Measurements from ENCODE around the gene INTS15. TPM values are rescaled to one million over a fixed set of nuclear protein-coding genes. Genes with fewer than 3 reads are reported as not detected.
"Not testable (repeated sequence)": the region's sequence is repeated elsewhere in the genome, so short reads cannot be mapped to it uniquely, and the experiment has no call there.

Gene INTS15
- total and polyA plus RNA-seq, 5 donors = 9.4 to 18.7 (median 16.7) TPM

DNA sequence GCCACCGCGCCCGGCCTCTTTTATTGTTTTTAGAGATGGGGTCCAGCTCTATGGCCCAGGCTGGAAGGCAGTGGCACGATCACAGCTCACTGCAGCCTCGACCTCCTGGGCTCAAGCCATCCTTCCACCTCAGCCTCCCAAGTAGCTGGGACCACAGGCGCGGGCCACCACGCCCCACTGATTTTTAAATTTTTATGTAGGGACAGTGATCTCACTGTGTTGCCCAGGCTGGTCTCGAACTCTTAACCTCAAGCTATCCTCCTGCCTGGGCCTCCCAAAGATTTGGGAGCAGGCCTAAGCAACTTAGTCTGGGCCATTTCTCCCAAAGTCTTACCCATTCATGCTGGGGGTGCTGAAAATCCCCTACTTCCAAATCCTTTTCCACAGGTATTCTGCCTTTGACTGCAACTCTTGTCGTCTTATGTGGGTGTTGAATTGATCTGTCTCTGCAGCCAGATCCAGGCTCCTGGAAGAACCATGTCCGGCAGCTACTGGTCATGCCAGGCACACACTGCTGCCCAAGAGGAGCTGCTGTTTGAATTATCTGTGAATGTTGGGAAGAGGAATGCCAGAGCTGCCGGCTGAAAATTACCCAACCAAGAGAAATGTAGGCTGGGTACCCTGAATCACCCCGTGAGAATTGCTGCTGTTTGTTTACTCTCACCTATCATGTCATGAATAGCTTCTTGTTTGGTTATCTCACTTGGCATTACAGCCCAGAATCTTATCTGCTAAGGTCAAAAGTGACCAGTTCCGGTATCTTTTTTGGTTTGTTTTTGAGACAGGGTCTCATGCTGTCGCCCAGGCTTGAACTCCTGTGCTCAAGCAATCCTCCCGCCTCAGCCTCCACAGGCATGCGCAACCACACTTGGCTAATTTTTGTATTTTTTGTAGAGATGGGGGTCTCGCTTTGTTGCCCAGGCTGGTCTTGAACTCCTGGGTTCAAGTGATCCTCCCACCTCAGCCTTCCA, 11.4 kb upstream of the INTS15 start:
- 78% methylated on average over 18 of the region's 18 CpGs for WGBS
- no peak overlapping the region for H3K4me3 ChIP-seq (ENCODE audit: low read length)
- DNase-seq = peak in 2 of 3 donors; percentile 28 to 65
- peak overlapping the region; percentile 86 for H3K27ac ChIP-seq (ENCODE audit: low read length)
- ATAC-seq = no peak
- H3K27me3 ChIP-seq (ENCODE audit: control insufficient read depth, insufficient read depth) = no peaks in the 10 kb centered on the region
- intact Hi-C loops (cut with DNase I) = no loop called here
- H3K4me1 ChIP-seq (ENCODE audit: control insufficient read depth, insufficient read depth, low read length) = no peaks in the 10 kb centered on the region
- H3K9me3 ChIP-seq (ENCODE audit: control insufficient read depth, low read length) = no peaks in the 10 kb centered on the region

DNA sequence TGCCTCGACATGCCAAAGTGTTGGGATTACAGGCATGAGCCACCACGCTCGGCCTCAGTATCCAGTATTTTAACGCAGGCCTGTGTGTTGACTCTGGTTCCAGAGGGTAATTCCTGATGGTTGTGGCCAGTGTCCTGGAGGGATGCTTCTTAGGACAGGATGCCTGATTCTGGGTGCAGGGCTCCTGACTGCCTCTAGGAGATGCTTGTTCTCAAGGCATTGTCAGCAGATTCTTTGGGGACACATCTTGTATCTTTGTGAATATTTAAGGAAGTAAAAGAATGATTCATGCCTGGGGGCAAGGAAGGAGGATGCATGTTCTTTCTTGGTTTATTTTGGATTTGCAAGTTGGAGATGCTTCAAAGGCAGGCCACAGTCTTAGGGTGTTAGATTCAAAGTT, 10.4 kb upstream of the INTS15 start:
- H3K4me1 ChIP-seq (ENCODE audit: control insufficient read depth, insufficient read depth, low read length) = no peaks in the 10 kb centered on the region
- H3K27me3 ChIP-seq (ENCODE audit: control insufficient read depth, insufficient read depth) = no peaks in the 10 kb centered on the region
- ATAC-seq (no peak), DNase-seq (peak in 2 of 3 donors; percentile 7 to 24)
- intact Hi-C loops (cut with DNase I) = no loop called here
- H3K27ac ChIP-seq (ENCODE audit: low read length) = no peak overlapping the region
- WGBS = 90% methylated on average over 4 of the region's 4 CpGs
- no peaks in the 10 kb centered on the region for H3K9me3 ChIP-seq (ENCODE audit: control insufficient read depth, low read length)
- H3K4me3 ChIP-seq (ENCODE audit: low read length) = no peak overlapping the region

DNA sequence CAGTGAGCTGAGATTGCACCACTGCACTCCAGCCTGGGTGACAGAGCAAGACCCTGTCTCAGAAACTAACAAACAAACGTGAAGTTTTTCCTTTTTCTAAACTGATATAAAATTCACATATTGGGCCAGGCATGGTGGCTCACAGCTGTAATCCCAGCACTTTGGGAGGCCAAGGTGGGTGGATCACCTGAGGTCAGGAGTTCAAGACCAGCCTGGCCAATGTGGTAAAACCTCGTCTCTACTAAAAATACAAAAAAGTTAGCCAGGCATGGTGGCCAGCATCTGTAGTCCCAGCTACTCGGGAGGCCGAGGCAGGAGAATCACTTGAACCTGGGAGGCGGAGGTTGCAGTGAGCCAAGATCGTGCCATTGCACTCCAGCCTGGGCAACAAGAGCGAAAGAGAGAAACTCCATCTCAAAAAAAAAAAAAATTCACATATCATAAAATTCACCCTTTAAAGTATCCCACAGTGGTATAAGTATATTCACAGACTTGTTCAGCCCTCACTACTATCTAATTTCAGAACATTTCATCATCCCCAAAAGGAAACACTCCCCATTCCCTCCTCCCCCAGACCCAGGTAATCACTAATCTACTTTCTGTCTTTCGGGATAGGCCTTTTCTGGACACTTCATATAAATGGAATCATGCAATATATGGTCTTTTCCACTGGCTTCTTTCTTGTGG, 3.9 kb upstream of the INTS15 start:
- DNase-seq; H3K9me3 ChIP-seq (ENCODE audit: control insufficient read depth, low read length); H3K4me1 ChIP-seq (ENCODE audit: control insufficient read depth, insufficient read depth, low read length); H3K27me3 ChIP-seq (ENCODE audit: control insufficient read depth, insufficient read depth); H3K27ac ChIP-seq (ENCODE audit: low read length); ATAC-seq; intact Hi-C loops (cut with DNase I); H3K4me3 ChIP-seq (ENCODE audit: low read length): not testable (repeated sequence)
- 89% methylated on average over 8 of the region's 8 CpGs for WGBS

DNA sequence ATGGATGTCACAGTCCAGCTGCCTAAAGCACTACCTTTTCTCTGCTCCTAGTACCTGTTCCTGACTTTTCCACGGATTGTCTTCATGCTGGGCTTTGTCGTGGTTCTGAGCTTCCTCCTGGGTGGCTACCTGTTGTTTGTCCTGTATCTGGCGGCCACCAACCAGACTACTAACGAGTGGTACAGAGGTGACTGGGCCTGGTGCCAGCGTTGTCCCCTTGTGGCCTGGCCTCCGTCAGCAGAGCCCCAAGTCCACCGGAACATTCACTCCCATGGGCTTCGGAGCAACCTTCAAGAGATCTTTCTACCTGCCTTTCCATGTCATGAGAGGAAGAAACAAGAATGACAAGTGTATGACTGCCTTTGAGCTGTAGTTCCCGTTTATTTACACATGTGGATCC, 1.3 kb upstream of the INTS15 start:
- ATAC-seq = no peak
- 74% methylated on average over 9 of the region's 9 CpGs for WGBS
- Histone ChIP-seq H3K27ac (ENCODE audit: low read length) (no peak overlapping the region), H3K9me3 (ENCODE audit: control insufficient read depth, low read length) (no peaks in the 10 kb centered on the region), H3K4me3 (ENCODE audit: low read length) (no peak overlapping the region), H3K27me3 (ENCODE audit: control insufficient read depth, insufficient read depth) (no peaks in the 10 kb centered on the region), H3K4me1 (ENCODE audit: control insufficient read depth, insufficient read depth, low read length) (no peaks in the 10 kb centered on the region)
- intact Hi-C loops (cut with DNase I) = no loop called here
- peak in 2 of 3 donors; percentile 51 to 65 for DNase-seq

DNA sequence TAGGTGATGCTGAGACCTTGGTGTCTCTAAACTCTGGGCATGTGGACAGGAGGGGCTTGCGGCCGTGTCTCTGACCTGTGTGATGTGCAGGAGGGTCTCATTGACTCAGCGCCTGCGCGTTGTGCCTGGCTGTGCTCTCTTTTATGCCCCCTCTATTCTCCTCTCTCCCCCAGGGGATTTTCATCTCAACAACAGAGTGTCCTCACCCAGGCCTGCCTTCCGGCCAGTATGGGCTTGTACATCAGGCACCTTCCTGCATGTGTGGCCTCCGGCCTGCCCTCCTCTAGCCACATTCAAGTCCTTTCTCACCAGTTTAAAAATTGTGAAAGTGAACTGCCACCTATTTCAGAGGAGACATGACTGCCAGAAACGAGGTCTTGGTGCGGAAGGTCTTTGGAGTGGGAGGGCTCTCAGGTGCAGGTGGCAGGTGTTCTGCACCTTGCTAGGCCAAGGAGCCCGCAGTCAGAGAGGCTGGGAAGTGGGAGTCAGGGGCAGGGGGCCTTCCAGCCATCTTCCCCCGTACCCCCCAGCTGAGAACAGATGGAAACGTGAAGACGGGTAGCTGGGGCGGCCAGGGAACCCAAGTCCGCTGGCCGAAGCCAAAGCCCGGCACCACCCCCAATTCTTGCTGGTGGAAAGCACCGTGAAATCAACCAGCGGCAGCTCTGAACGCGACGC, 531 bp upstream of the INTS15 start:
- intact Hi-C loops (cut with DNase I) = no loop called here
- no peaks in the 10 kb centered on the region for H3K4me1 ChIP-seq (ENCODE audit: control insufficient read depth, insufficient read depth, low read length)
- H3K4me3 ChIP-seq (ENCODE audit: low read length) = peak overlapping the region; percentile 90
- no peaks in the 10 kb centered on the region for H3K27me3 ChIP-seq (ENCODE audit: control insufficient read depth, insufficient read depth)
- H3K9me3 ChIP-seq (ENCODE audit: control insufficient read depth, low read length) = no peaks in the 10 kb centered on the region
- ATAC-seq (peak; percentile 8 to 16), DNase-seq (peak in 2 of 3 donors; percentile 23 to 40)
- no peak overlapping the region for H3K27ac ChIP-seq (ENCODE audit: low read length)
- whole genome bisulfite sequencing = 45% methylated on average over 22 of the region's 22 CpGs

DNA sequence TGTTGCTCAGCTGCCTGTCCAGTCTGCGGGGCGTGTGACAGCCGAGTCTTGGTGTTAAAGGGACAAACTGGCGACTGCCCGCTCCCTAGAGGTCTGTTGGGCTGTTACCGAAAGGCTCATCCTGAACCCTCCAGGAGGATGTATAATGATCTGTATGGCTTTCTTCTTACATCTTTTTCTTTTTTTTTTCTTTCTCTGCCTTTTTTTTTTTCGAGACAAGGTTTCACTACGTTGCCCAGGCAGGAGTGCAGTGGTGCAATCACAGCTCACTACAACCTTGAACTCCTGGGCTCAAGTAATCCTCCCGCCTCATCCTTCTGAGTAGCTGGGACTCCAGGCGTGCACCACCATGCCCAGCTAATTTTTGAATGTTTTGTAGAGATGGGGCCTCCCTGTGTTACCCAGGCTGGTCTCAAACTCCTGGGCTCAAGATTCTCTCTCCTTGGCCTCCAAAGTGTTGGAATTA, 857 bp downstream of the INTS15 start:
- ATAC-seq = no peak
- Histone ChIP-seq H3K27ac (ENCODE audit: low read length) (peak overlapping the region; percentile 58), H3K4me1 (ENCODE audit: control insufficient read depth, insufficient read depth, low read length) (no peaks in the 10 kb centered on the region), H3K27me3 (ENCODE audit: control insufficient read depth, insufficient read depth) (no peaks in the 10 kb centered on the region), H3K9me3 (ENCODE audit: control insufficient read depth, low read length) (no peaks in the 10 kb centered on the region), H3K4me3 (ENCODE audit: low read length) (peak overlapping the region; percentile 90)
- intact Hi-C loops (cut with DNase I) = no loop called here
- DNase-seq = no peak
- WGBS = 9% methylated on average over 10 of the region's 10 CpGs

DNA sequence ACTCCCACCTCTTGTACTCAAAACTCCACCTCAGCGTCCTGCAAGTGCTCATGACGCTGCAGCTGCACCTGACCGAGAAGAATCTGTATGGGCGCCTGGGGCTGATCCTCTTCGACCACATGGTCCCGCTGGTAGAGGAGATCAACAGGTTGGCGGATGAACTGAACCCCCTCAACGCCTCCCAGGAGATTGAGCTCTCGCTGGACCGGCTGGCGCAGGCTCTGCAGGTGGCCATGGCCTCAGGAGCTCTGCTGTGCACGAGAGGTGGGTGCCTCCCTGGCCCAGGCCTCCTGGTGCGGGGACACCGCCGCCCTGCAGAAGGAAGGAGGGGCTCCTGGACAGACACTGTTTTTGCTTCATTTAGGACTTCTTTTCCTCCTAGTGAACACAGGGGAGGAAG, 10.3 kb downstream of the INTS15 start:
- DNase-seq (peak in 1 of 3 donors; percentile 55), ATAC-seq (no peak)
- H3K9me3 ChIP-seq (ENCODE audit: control insufficient read depth, low read length) = no peaks in the 10 kb centered on the region
- 94% methylated on average over 15 of the region's 15 CpGs for WGBS
- H3K4me3 ChIP-seq (ENCODE audit: low read length) = no peak overlapping the region
- H3K27ac ChIP-seq (ENCODE audit: low read length) = no peak overlapping the region
- no peaks in the 10 kb centered on the region for H3K4me1 ChIP-seq (ENCODE audit: control insufficient read depth, insufficient read depth, low read length)
- no peaks in the 10 kb centered on the region for H3K27me3 ChIP-seq (ENCODE audit: control insufficient read depth, insufficient read depth)
- intact Hi-C loops (cut with DNase I) = no loop called here

DNA sequence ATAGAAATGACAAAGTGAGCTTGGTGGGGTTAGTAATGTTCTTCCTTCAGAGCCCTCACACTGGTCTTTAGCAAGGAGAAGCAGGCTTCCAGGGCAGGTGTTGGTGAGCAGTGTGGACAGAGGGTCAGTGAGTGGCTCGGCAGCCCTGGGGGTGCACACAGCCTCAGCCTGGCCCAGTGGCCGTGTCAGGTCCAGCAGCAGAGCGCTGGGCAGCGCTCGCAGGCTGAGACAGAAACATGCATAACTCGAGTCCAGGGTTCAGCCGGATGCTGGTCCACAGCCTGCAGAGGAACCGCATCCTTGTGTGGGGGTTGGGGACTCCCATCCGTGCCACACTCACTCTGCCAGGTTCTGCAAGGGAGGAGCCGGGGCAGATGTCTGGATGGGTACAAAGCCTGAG, 14.6 kb downstream of the INTS15 start:
- ATAC-seq (no peak), DNase-seq (peak in 1 of 3 donors; percentile 10)
- Histone ChIP-seq H3K27ac (ENCODE audit: low read length) (no peak overlapping the region), H3K4me1 (ENCODE audit: control insufficient read depth, insufficient read depth, low read length) (no peaks in the 10 kb centered on the region), H3K9me3 (ENCODE audit: control insufficient read depth, low read length) (no peaks in the 10 kb centered on the region), H3K4me3 (ENCODE audit: low read length) (no peak overlapping the region), H3K27me3 (ENCODE audit: control insufficient read depth, insufficient read depth) (no peaks in the 10 kb centered on the region)
- intact Hi-C loops (cut with DNase I) = no loop called here
- WGBS = 89% methylated on average over 10 of the region's 10 CpGs

DNA sequence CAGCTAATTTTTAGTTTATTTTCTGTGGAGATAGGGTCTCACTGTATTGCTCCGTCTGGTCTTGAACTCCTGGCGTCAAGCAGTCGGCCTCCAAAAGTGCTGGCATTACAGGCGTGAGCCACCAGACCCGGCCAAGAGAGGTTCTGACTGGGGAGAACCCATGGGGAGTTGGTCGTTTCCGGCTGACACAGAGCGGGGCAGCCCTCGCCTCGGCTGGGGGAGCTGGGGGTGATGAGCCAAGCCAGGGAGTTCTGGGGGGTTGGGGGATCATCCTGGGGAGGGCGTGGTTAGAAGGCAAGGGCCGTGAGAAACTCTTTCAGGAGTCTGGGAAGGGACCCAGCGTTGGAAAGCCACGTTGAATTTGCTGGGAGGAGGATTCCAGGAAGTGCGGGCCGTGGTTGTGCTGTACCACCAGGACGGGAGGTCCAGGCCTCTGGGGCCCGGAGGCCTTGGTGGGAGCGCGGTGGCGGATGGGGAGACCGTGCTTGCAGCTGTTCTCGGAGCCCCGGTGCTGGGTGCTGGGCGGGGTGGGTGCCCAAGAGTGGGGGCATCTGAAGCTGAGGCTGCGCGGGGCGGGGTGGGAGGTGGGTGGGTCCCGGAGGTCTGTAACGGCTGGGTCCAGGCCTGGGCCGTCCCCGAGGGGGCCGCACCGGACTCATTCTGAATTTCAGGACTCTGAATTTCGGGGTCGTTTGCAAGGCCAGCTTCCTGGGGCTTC, 17.2 kb downstream of the INTS15 start:
- no peaks in the 10 kb centered on the region for H3K4me1 ChIP-seq (ENCODE audit: control insufficient read depth, insufficient read depth, low read length)
- ATAC-seq = peak in 1 of 2 donors; percentile 37
- H3K27ac ChIP-seq (ENCODE audit: low read length) = no peak overlapping the region
- WGBS = 91% methylated on average over 36 of the region's 36 CpGs
- no peaks in the 10 kb centered on the region for H3K27me3 ChIP-seq (ENCODE audit: control insufficient read depth, insufficient read depth)
- DNase-seq = peak in 1 of 3 donors; percentile 58
- no peak overlapping the region for H3K4me3 ChIP-seq (ENCODE audit: low read length)
- no peaks in the 10 kb centered on the region for H3K9me3 ChIP-seq (ENCODE audit: control insufficient read depth, low read length)
- intact Hi-C loops (cut with DNase I) = no loop called here

DNA sequence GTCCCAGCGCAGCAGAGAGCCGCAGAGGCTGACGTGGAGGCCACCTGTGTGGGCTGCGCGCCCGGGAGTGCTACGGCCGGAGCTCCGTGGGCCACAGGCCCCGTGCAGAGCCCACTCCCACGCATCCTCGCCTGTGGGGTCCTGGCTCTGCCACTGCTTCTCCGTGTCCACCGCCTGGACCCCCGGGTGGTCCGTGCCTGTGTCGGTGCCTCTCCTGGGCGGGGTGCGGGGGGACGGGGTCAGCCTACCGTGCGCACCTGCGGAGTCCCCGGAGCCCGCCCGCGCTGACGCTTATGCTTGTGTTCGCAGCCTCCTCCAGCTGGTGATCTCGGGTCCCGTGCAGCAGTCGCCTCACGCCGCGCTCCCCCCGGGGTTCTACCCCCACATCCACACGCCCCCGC, 17.8 kb downstream of the INTS15 start:
- Histone ChIP-seq H3K27ac (ENCODE audit: low read length) (no peak overlapping the region), H3K4me1 (ENCODE audit: control insufficient read depth, insufficient read depth, low read length) (no peaks in the 10 kb centered on the region), H3K9me3 (ENCODE audit: control insufficient read depth, low read length) (no peaks in the 10 kb centered on the region), H3K4me3 (ENCODE audit: low read length) (no peak overlapping the region), H3K27me3 (ENCODE audit: control insufficient read depth, insufficient read depth) (no peaks in the 10 kb centered on the region)
- peak; percentile 20 to 30 for ATAC-seq
- DNase-seq = peak in 1 of 3 donors; percentile 63
- intact Hi-C loops (cut with DNase I) = no loop called here
- WGBS = 93% methylated on average over 38 of the region's 38 CpGs

Measured in right cardiac atrium (tissue), 5 donors.